ENCODE measurements around the gene OR2T27.
"Not testable (repeated sequence)": the region's sequence is repeated elsewhere in the genome, so short reads cannot be mapped to it uniquely, and the experiment has no call there.

The OR2T27 gene

DNA sequence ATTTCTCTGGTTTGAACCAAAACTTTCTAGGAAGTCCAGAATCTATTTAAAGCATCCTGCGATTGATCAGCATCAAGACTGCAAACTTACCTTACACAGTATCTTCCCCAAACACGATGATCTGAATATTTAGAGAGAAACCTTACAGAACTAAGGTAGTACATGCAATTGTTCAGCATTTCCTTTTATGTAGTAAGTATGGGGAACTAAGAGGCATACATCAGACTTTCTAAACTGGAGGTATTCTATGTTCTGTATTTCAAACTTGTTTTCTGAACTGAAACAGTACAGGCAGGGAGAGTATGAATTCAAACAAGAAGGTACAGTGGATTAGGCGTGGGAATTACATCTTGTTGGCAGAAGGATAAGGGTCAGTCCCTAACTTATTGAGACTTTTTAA, at the start of gene OR2T27:
TSS of gene OR2T27 (minus strand) at position 175 of the 400 bp plus-strand sequence. CDS start 4,644 bp downstream, outside the sequence.
- DNase-seq, result not testable (repeated sequence)

DNA sequence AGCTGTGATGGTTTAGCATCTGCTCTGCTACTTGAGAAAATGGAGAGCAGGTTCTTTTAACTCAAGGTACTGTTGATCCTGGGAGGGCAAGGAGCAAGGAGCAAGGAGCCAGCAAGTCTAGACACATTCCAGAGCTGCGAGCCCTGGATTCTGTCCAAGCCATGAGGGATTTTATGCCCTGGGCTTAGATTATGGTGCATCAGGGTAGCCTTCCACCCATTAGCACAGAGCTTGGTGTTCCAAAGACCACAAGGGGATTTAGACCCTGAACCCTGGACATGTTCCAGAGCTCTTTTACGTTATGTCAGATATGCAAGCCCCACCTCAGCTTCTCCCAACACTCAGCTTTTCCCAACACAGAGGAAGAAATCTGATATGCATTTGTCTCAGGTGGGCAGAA, 49.3 kb upstream of the OR2T27 start:
- no peak for DNase-seq

DNA sequence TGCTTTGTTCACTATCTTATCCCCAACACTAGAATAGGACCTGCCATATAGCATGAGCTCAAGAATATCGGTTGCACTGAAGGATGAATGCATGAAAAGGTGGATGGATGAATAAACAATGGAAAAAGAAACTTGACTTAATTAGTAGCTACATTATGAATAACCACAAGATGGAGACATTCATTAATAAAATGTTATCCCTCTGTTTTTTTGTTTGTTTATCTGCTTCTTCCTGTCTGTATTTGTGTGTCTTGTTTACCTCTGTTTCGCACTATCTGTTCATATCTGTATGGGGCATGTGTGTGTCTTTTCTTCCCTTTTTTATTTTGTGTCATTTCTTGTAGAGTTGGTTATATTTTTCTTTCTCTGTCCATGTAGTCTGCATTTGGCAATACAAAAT, 48.3 kb upstream of the OR2T27 start:
- DNase-seq, result no peak

DNA sequence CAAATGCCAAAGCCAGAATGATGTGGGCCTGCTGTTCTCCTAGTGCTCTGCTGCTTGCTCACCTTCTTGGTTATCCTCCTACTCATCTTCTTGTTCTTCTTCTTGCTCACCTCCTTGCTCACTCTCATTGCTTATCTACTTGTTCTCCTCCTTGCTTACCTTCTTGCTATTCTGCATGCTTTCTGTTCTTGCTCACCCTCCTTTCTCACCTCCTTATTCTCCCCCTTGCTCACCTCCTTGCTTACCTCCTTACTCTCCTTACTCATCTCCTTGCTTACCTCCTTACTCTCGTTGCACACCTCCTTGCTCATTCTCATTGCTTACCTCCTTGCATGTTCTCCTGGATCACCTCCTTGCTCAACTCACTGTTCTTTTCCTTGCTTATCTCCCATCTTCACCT, 47.4 kb upstream of the OR2T27 start, which contains the start of gene OR14I1:
TSS of gene OR14I1 (minus strand) at position 53 of the 400 bp plus-strand sequence.
- DNase-seq, result no peak

DNA sequence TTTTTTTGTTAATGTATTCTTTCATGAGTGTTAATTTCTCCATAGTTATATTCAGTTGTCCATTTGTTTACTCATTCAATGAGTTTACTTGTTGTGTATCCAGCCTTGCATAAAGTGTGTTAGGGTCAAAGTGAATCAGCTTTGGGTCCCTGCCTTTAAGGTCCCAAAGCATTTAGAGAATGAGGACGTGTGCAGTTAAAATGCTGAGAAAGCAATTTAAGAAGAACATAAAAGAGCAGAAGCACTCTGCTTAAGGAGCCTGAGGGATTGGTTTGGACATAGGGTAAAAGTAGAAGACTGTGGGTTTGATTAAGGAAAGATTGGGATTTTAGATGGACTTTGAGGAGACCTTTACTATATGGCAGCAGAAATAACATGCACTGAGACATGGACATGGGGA, 43.8 kb upstream of the OR2T27 start:
- no peak for DNase-seq

GRCh38 chr1:248697907-248698306, 42.6 kb upstream of the OR2T27 start:
- DNase-seq, result no peak

- DNase-seq, result no peak
Observed at GRCh38 chr1:248696774-248697173, 41.4 kb upstream of the OR2T27 start.

- DNase-seq, result no peak
Observed at GRCh38 chr1:248696261-248696660, 40.9 kb upstream of the OR2T27 start.

- no peak for DNase-seq
Observed at GRCh38 chr1:248695451-248696132, 40.3 kb upstream of the OR2T27 start.

- DNase-seq, result no peak
Observed at GRCh38 chr1:248691567-248692155, 36.3 kb upstream of the OR2T27 start.

DNA sequence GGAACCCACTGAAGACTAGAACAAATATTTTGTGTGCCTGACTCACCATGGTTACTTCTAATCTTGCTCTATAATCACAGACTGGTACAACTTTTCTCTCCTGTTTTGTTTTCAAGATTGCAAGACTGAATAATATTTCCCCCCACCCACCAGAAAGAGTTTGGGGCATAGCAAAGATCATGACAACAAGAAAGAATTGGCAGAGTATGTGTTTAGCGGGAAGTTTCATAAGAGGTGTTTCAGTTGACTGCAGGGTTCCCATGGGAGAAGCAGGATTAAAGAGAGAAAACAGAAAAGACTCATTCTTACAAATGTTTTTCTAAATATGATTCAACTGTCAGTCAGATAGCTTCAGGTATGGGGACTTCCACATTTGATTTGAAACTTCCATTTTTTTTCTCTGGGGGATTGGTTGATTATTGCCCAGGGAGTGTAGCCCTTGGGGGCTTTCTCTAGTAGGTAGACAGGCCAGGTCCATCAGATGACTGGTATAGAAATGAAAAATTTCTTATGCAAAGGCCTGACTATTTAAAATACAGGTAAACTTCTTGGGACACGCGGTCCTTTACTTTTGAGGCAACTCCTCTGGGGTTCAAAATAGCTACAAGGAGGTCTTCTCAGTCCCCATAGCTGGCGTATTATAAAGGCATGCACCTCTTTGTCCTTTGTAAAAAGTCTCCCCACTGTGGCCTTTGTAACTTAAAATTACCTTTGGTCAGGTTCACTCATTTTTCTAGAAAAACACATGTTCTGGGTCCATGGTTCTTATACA, 33.4 kb upstream of the OR2T27 start:
- DNase-seq, result no peak

- no peak for DNase-seq
Observed at GRCh38 chr1:248686815-248687214, 31.5 kb upstream of the OR2T27 start.

GRCh38 chr1:248681651-248682050, 26.3 kb upstream of the OR2T27 start:
- no peak for DNase-seq

DNA sequence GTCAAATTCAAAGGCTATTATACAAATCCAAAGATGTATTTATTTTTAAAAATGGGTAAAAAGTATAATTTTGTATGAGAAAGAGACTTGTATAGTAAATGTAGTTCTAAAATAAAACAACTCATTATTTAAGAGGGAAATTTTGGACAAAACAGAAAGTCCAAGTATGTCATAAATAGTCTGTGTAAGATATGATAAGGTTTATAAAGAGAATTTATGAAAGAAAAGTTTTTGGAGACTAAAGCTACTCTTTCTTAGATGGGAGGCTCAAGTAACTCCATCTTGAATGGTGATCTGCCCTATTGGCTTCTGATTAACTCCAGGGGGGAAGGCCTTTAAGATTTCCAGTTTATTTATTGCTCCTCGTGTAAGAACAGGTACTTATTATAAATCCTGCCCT, 14.7 kb upstream of the OR2T27 start:
- no peak for DNase-seq

DNA sequence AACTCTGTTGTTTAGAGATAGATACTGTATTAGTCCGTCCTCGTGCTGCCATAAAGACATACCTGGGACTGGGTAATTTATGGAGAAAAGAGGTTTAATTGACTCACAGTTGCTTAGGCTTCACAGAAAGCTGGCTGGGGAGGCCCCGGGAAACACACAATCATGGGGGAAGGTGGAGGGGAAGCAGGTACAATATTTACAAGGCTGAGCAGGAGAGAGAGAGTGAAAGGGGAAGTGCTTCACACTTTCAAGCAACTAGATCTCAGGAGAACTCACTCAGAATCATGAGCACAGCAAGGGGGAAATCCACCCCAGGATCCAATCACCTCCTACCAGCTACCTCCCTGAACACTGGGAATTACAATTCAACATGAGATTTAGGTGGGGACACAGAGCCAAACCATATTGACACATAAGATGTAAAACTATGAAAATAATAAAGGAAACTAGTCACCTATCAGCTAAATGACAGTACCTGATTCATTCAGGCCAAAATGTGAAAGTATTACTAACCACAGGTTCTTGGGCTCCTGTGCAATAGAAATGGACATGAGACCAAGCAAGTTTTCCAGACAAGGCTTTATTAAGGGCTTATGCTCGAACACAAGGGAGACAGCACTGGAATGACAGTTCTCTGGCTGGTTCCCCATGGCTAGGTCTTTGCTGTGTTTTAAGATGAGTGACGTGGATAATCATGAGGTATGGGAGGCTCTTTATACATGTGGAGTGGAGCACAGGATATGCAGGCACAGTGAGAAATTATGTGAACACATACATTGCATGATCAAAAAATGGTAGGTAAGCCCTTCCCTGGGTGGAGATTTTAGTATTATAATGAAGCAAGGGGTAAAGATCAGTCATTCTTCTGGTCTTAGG, 8.4 kb upstream of the OR2T27 start:
- DNase-seq, result not testable (repeated sequence)

DNA sequence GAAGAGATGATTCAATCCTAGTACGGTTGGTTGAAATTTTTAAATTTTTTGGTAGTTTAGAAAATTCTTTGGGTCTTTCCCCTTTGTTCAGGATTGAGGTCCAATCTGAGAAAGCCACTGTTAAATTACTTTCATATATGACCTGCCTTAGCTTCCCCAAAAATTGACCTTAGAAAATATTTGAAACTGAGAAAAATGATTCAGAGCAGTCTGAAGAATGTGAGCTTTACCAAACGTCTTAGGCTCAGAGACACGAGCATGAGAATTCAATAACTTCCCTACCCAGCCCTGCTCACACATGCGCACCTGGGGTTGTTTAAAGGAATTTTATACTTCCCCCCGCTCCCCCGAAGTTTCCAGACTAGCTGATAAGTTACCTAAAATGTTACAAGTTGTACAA, 1.5 kb upstream of the OR2T27 start:
- not testable (repeated sequence) for DNase-seq

DNA sequence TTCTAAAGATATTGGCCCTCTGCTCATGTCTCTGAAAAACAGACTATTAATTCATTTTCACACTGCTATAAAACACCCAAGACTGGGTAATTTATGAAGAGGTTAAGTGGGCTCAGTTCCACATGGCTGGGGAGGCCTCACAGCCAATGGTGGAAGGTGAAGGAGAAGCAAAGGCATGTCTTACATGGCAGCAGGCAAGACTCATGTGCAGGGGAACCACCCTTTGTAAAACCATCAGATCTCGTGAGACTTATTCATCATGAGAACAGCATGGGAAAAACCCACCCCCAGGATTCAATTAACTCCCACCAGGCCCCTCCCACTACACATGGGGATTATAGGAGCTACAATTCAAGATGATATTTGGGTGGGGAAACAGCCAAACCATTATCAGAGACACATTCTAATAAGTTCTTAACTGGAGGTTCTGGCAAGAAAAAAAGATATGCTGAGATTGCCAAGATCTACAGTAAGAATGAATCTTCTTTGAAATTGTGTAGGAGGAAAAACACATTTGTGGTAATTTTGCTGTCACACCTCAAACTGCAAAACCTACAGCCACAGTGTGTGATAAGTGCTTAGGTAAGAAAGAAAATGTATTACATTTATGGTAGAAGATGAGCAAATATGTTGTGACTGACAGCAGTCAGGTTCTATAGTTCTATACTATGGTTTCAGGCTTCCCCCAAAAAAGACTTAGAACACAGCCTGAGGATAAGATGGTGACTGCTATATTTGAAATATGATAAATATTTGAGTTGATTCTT, 6.4 kb downstream of the OR2T27 start:
- not testable (repeated sequence) for DNase-seq

GRCh38 chr1:248645178-248645577, 10.2 kb downstream of the OR2T27 start, which contains the start of gene OR2T35:
Gene OR2T35, minus strand, starts transcription at chr1:248645278. Its CDS starts 6,020 bp downstream, at chr1:248639258.
- not testable (repeated sequence) for DNase-seq

DNA sequence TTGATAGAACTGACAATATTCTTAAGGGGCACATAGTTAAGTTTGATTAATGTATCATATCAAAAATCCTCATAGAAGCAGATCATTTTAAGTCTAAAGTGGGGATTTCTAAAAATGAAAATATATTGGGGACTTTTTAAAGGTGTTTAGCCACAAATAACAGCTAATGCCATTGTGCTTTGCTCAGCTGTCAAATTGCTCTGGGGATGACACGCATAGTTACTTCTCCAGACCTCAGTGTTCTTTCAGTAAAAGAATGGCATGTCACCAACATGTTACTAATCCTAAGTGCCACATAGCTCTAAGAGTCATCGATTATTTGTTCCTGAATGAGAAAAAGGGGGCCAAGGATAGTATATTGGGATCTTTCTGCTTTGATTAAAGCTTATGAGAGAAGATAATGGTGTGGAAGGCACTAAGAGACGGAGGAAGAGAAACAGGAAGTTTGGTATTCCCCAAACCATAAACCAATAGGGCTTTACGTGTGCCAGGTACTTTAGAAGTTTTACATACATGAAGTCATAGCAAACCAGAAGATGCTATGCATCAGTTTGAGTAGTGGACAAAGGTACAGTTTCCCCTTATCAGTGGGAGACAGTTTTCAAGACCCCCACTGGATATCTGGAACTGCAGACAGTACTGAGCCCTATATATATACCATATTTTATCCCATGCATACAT, 12.2 kb downstream of the OR2T27 start:
- DNase-seq, result not testable (repeated sequence)

DNA sequence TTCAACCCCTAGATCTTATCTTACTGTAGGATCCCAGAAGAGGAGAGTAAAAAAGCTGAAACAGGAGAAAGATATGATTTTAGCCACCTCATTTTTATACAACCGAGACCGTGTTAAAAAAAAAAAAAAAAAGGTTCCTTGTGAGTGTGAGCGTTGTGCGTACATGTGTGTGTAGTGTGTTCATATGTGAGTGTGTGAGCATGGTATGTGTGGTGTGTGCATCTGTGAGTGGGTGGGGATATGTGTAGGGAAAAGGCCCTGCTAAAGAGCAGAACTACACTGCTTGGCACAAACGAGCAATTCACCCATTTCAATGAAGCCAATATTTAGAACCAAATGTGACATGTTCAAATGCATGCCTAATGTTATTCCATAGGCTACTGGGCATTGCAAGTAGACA, 13.7 kb downstream of the OR2T27 start:
- not testable (repeated sequence) for DNase-seq

- DNase-seq, result not testable (repeated sequence)
Observed at GRCh38 chr1:248640906-248641305, 14.4 kb downstream of the OR2T27 start.
